ENCODE measurements around the gene SMIM3.

GRCh38 chr5:150780187-150780692 lies 1.7 kb downstream of the SMIM3 start:
- no peak for TF ChIP-seq CTCF (IDR thresholded peaks at IDR 0.05; ENCODE audit: poor library complexity, severe bottlenecking)
- TF ChIP-seq EP300 (conservative IDR thresholded peaks at IDR 0.05; ENCODE audit: poor library complexity, severe bottlenecking) = no peak
- no peak for TF ChIP-seq TAF1 (IDR thresholded peaks at IDR 0.05; ENCODE audit: low read depth)
- TF ChIP-seq SMC3 (conservative IDR thresholded peaks at IDR 0.05; ENCODE audit: poor library complexity) = no peak
- TF ChIP-seq POLR2AphosphoS5 (IDR thresholded peaks at IDR 0.05) = no peak
- TF ChIP-seq REST (IDR thresholded peaks at IDR 0.05; ENCODE audit: borderline replicate concordance) = no peak

All from neural cell (in vitro differentiated cells).